Esophagus (tissue), 2 donors: ENCODE measurements around the gene ZNF91. TPM values are rescaled to one million over a fixed set of nuclear protein-coding genes. Genes with fewer than 3 reads are reported as not detected.
"Not testable (repeated sequence)": the region's sequence is repeated elsewhere in the genome, so short reads cannot be mapped to it uniquely, and the experiment has no call there.

Experiments used
- H3K27ac ChIP-seq, 2 donors: one replicate each; pipeline ENCODE4 v1.5.1; 2013; ENCODE audit warnings: low read depth in 2 of 2, mild to moderate bottlenecking in 2 of 2, inconsistent platforms in 1 of 2, low read length in 1 of 2, moderate library complexity in 1 of 2
- H3K27me3 ChIP-seq, 2 donors: one replicate each; pipeline ENCODE4 v1.6.1; 2013; ENCODE audit warnings: low read length in 2 of 2, control low read depth in 1 of 2, mild to moderate bottlenecking in 1 of 2; ENCODE audit not compliant: insufficient read depth in 2 of 2, control insufficient read depth in 1 of 2
- H3K36me3 ChIP-seq, 2 donors: one replicate each; pipeline ENCODE4 v1.6.1; 2013; ENCODE audit warnings: low read length in 1 of 2; ENCODE audit not compliant: control insufficient read depth in 2 of 2, insufficient read depth in 2 of 2
- H3K4me1 ChIP-seq, 2 donors: one replicate each; pipeline ENCODE4 v1.6.1; 2013; ENCODE audit warnings: low read length in 1 of 2; ENCODE audit not compliant: control insufficient read depth in 2 of 2, insufficient read depth in 2 of 2
- H3K4me3 ChIP-seq, 2 donors: one replicate each; pipeline ENCODE4 v1.5.1; 2013; ENCODE audit warnings: low read length in 2 of 2, mild to moderate bottlenecking in 2 of 2, low read depth in 1 of 2, moderate library complexity in 1 of 2
- H3K9me3 ChIP-seq, 2 donors: one replicate each; pipeline ENCODE4 v1.6.1; 2013; ENCODE audit warnings: mild to moderate bottlenecking in 2 of 2, low read depth in 1 of 2, low read length in 1 of 2, moderate library complexity in 1 of 2; ENCODE audit not compliant: control insufficient read depth in 2 of 2, insufficient read depth in 1 of 2
- WGBS, 2 donors: extraction: QIAGEN DNeasy Blood & Tissue Kit; methylation state at CpG; one replicate each; pipeline ENCODE4 v1.1.7; 2013; 5-methylcytosine and 5-hydroxymethylcytosine counted together
- polyA plus RNA-seq, 2 donors: library from polyadenylated mRNA; stranded (reverse); fragments of 200-250 nt; gene quantifications; one replicate each; pipeline ENCODE4 v1.2.3, GENCODE V29; 2013
- donor health status: healthy with polysubstance abuse.
- donor health status: Bipolar disorder and iron deficiency.

ZNF91 gene
- polyA plus RNA-seq, 2 donors = 6.0 to 11.9 TPM

DNA sequence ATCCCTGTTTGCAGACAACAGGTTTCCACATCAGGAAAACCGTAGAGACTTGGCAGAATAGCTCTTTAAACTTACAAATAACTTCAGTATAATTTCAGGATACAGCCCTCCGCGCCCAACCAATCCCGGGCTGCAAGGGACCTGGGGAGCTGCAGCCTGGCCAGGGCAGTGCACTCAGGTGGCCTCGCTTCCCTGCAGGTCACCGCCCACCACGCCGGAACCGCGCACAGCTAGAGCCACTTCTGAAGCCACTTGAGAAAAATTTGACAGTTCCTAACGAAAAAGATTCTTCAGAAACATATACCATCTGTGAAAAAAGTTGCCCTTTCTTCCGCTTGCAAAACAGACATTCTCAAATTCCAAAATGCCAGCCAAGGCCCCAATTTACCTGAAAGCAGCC lies 11.1 kb downstream of the ZNF91 start:
- Histone ChIP-seq H3K27ac (no peak overlapping the region), H3K4me3 (no peak overlapping the region), H3K9me3 (peaks cover 2 to 16% of the 10 kb centered on the region in 2 donors), H3K27me3 (no peaks in the 10 kb centered on the region), H3K36me3 (peaks cover 5 to 16% of the 10 kb centered on the region in 2 donors), H3K4me1 (no peaks in the 10 kb centered on the region)
- 98% methylated on average over 12 of the region's 12 CpGs for WGBS, 2 donors

GRCh38 chr19:23382955-23383354 lies 12.3 kb downstream of the ZNF91 start:
- peaks cover 5 to 16% of the 10 kb centered on the region in 2 donors for H3K36me3 ChIP-seq

DNA sequence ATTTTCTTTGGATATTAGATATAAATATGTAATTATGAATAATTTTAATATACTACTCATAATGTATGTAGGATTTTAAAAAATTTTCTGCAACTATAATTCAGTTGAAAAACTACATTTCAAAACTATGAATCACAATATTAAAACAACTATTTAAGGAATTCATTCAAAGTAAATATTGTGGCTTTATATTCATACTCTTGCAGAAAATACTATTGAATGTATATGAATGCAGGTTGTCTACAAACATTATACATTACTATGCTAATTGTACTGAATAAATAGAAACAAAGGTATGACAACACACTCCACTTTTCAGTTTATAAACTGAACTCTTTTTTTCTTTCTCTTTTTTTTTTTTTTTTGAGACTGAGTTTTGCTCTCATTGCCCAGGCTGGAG lies 14.2 kb downstream of the ZNF91 start:
- no peaks in the 10 kb centered on the region for H3K4me1 ChIP-seq
- no peak overlapping the region for H3K27ac ChIP-seq
- no peaks in the 10 kb centered on the region for H3K27me3 ChIP-seq
- H3K36me3 ChIP-seq = peaks cover 7 to 18% of the 10 kb centered on the region in 2 donors
- peaks cover 2 to 19% of the 10 kb centered on the region in 2 donors for H3K9me3 ChIP-seq
- no peak overlapping the region for H3K4me3 ChIP-seq

More at GRCh38 chr19:23382955-23383354, 12.3 kb downstream of the ZNF91 start:
- Histone ChIP-seq H3K9me3 (peaks cover 2 to 19% of the 10 kb centered on the region in 2 donors), H3K4me3 (no peak overlapping the region), H3K4me1 (no peaks in the 10 kb centered on the region), H3K27me3 (no peaks in the 10 kb centered on the region), H3K27ac (no peak overlapping the region)

DNA sequence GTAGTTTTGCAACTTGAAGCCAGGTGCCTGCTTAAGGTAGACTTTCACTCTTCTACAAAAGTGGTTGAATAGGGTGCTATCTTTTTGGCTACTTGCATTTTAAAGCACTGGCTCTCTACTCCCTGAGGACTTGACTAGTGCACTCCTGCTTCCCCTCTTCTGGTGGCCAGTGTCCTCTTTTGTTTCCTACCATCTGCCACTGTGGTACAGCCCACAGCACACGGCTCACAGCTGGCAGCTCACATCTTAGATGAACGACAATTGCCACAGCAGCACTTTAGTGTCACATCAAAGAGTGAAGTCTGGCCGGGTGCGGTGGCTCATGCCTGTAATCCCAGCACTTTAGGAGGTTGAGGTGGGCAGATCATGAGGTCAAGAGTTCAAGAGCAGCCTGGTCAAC lies 15.6 kb downstream of the ZNF91 start:
- 81 to 93% methylated on average over 4 of the region's 4 CpGs for WGBS, 2 donors
- peaks cover 2 to 15% of the 10 kb centered on the region in 2 donors for H3K9me3 ChIP-seq
- not testable (repeated sequence) for H3K4me1 ChIP-seq, H3K4me3 ChIP-seq, H3K27me3 ChIP-seq, H3K27ac ChIP-seq
- H3K36me3 ChIP-seq = peaks cover 3 to 13% of the 10 kb centered on the region in 2 donors

GRCh38 chr19:23378948-23379347 lies 16.3 kb downstream of the ZNF91 start:
- H3K27ac ChIP-seq = no peak overlapping the region
- 79% methylated on average over 1 of the region's 1 CpG for WGBS, 2 donors
- H3K36me3 ChIP-seq = peaks cover 3 to 8% of the 10 kb centered on the region in 2 donors
- H3K4me1 ChIP-seq = no peaks in the 10 kb centered on the region
- no peak overlapping the region for H3K4me3 ChIP-seq
- no peaks in the 10 kb centered on the region for H3K27me3 ChIP-seq
- H3K9me3 ChIP-seq = peaks cover 0 to 9% of the 10 kb centered on the region in 2 donors

DNA sequence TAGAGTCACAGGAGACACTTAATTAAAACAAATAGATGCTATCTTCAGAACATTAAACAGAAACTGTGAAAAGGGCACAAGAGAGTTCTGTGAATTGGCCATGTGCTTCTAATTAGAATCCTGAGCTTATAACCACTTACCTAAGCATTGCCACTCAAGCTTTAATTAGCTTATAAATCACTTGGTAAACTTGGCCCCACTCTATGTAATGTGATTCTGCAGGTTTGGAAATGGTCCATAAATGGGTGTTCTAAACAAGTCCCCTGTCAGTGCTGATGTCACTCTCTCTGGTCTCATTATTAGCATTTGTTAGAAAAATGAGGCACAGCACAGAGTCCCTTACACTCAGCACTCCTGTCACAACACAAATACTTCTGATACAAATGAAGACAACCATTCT lies 18.0 kb downstream of the ZNF91 start:
- H3K9me3 ChIP-seq = peaks cover 3 to 11% of the 10 kb centered on the region in 2 donors
- no peak overlapping the region for H3K27ac ChIP-seq
- no peak overlapping the region for H3K4me3 ChIP-seq
- H3K36me3 ChIP-seq = peaks cover 9 to 12% of the 10 kb centered on the region in 2 donors
- H3K27me3 ChIP-seq = no peaks in the 10 kb centered on the region
- no peaks in the 10 kb centered on the region for H3K4me1 ChIP-seq

DNA sequence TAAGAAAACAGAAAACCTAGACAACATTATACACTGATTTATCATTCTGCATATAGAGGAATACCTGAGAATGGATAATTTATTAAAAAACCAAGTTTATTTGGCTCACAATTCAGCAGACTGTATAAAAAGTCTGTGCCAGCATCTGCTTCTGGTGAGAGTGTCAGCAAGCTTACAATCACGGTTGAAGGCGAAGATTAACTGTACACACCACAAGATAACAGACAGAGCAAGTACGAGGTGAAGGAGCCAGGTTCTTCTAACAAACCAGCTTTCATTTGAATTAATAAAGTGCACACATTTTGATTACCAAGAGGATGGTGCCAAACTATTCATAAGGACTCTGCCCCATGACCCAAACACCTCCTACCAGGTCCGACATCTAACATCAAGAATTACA lies 28.8 kb downstream of the ZNF91 start:
- WGBS, 2 donors = 97% methylated on average over 4 of the region's 4 CpGs

DNA sequence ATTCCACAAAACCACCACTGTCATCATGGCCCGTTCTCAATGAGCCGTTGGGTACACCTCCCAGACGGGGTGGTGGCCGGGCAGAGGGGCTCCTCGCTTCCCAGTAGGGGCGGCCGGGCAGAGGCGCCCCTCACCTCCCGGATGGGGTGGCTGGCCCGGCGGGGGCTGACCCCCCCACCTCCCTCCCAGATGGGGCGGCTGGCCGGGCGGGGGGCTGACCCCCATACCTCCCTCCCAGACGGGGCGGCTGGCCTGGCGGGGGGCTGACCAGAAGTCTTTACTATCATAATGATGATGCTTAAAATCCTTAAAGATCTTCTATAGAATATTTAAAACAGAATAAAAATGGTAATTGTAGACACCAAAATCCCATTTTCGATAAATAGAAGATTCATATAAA lies 29.2 kb downstream of the ZNF91 start:
- H3K27ac ChIP-seq, H3K27me3 ChIP-seq, H3K4me1 ChIP-seq, H3K4me3 ChIP-seq: not testable (repeated sequence)
- peaks cover 5 to 13% of the 10 kb centered on the region in 2 donors for H3K36me3 ChIP-seq
- peaks cover 7 to 22% of the 10 kb centered on the region in 2 donors for H3K9me3 ChIP-seq
- 97 to 99% methylated on average over 18 of the region's 18 CpGs for WGBS, 2 donors

More for the DNA sequence above, 28.8 kb downstream of the ZNF91 start:
- Histone ChIP-seq H3K27me3 (no peaks in the 10 kb centered on the region), H3K27ac (no peak overlapping the region), H3K4me1 (no peaks in the 10 kb centered on the region), H3K9me3 (peaks cover 7 to 23% of the 10 kb centered on the region in 2 donors), H3K4me3 (no peak overlapping the region), H3K36me3 (peaks cover 5 to 14% of the 10 kb centered on the region in 2 donors)

GRCh38 chr19:23365222-23365621 lies 30.0 kb downstream of the ZNF91 start:
- H3K4me3 ChIP-seq = no peak overlapping the region
- no peak overlapping the region for H3K27ac ChIP-seq
- no peaks in the 10 kb centered on the region for H3K4me1 ChIP-seq
- no peaks in the 10 kb centered on the region for H3K27me3 ChIP-seq
- H3K36me3 ChIP-seq = peaks cover 3 to 7% of the 10 kb centered on the region in 2 donors
- H3K9me3 ChIP-seq = peaks cover 7 to 20% of the 10 kb centered on the region in 2 donors
- 94 to 95% methylated on average over 3 of the region's 3 CpGs for WGBS, 2 donors

- H3K4me1 ChIP-seq, H3K4me3 ChIP-seq, H3K9me3 ChIP-seq, H3K36me3 ChIP-seq, H3K27me3 ChIP-seq, H3K27ac ChIP-seq: not testable (repeated sequence)
- WGBS, 2 donors = 96% methylated on average over 1 of the region's 1 CpG
These were observed 33.4 kb downstream of the ZNF91 start for GRCh38 chr19:23361843-23362242.
